MM.1S (cell line): ENCODE data around the gene TLCD1.

Experiments
- DNase-seq: peaks from one replicate; pipeline ENCODE4 v3.0.0-alpha.2; 2015
- H2AFZ ChIP-seq: fragments of 300-600 bp; sonication (generic); 2 replicates; pipeline ENCODE4 v1.6.0; 2016; ENCODE audit warnings: antibody characterized with exemption, low read length
- H3F3A ChIP-seq: fragments of 300-600 bp; sonication (generic); 2 replicates; pipeline ENCODE4 v1.6.1; 2016; ENCODE audit warnings: mild to moderate bottlenecking, antibody characterized with exemption, low read length, moderate library complexity, mixed read lengths; ENCODE audit not compliant: insufficient read depth
- H3K27ac ChIP-seq: fragments of 300-600 bp; sonication (generic); 2 replicates; pipeline ENCODE4 v1.5.1; 2016; ENCODE audit warnings: mild to moderate bottlenecking, low read length
- H3K27me3 ChIP-seq: fragments of 300-600 bp; sonication (generic); replicated peaks from 2 replicates; pipeline ENCODE4 v1.6.0; 2016; ENCODE audit warnings: low read length; ENCODE audit not compliant: insufficient read depth
- H3K36me3 ChIP-seq: fragments of 300-600 bp; sonication (generic); replicated peaks from 2 replicates; pipeline ENCODE4 v1.6.1; 2016; ENCODE audit warnings: mild to moderate bottlenecking, low read length, mixed read lengths; ENCODE audit not compliant: insufficient read depth
- H3K4me1 ChIP-seq: fragments of 300-600 bp; sonication (generic); 2 replicates; pipeline ENCODE4 v1.6.1; 2016; ENCODE audit warnings: low read length, mixed read lengths
- H3K4me2 ChIP-seq: fragments of 300-600 bp; sonication (generic); 2 replicates; pipeline ENCODE4 v1.6.0; 2016; ENCODE audit warnings: low read depth, low read length
- H3K4me3 ChIP-seq: fragments of 300-600 bp; sonication (generic); 2 replicates; pipeline ENCODE4 v1.5.1; 2016; ENCODE audit warnings: low read length, mixed read lengths
- H3K79me2 ChIP-seq: fragments of 300-600 bp; sonication (generic); 2 replicates; pipeline ENCODE4 v1.6.1; 2016; ENCODE audit warnings: mixed run types, low read length, mixed read lengths
- H3K9ac ChIP-seq: fragments of 300-600 bp; sonication (generic); 2 replicates; pipeline ENCODE4 v1.6.1; 2016; ENCODE audit warnings: low read length, mixed read lengths
- H3K9me2 ChIP-seq: fragments of 300-600 bp; sonication (generic); replicated peaks from 2 replicates; pipeline ENCODE4 v1.6.1; 2016; ENCODE audit warnings: mild to moderate bottlenecking, low read length, mixed read lengths; ENCODE audit not compliant: insufficient read depth
- H3K9me3 ChIP-seq: fragments of 300-600 bp; sonication (generic); replicated peaks from 2 replicates; pipeline ENCODE4 v1.6.1; 2016; ENCODE audit warnings: mild to moderate bottlenecking, low read length, mixed read lengths; ENCODE audit not compliant: insufficient read depth
- H4K20me1 ChIP-seq: fragments of 300-600 bp; sonication (generic); 2 replicates; pipeline ENCODE4 v1.6.1; 2016; ENCODE audit warnings: mild to moderate bottlenecking, low read length, moderate library complexity, mixed read lengths; ENCODE audit not compliant: insufficient read depth
- EZH2 ChIP-seq: fragments of 300-600 bp; sonication (generic); optimal IDR thresholded peaks from 2 replicates; pipeline ENCODE3; 2017; ENCODE audit warnings: low read depth, mild to moderate bottlenecking, antibody characterized with exemption, low read length, mixed read lengths
- EZH2phosphoT487 ChIP-seq: fragments of 300-600 bp; sonication (generic); IDR thresholded peaks from 2 replicates; pipeline ENCODE4 v1.6.1; 2018; ENCODE audit warnings: antibody characterized with exemption, low read length
- TF ChIP-seq, protein P1 (sequence below): fragments of 300-600 bp; sonication (generic); IDR thresholded peaks from 2 replicates; pipeline ENCODE4 v1.5.1; 2016; ENCODE audit warnings: antibody characterized with exemption, low read length, mixed read lengths

TLCD1 gene

DNA sequence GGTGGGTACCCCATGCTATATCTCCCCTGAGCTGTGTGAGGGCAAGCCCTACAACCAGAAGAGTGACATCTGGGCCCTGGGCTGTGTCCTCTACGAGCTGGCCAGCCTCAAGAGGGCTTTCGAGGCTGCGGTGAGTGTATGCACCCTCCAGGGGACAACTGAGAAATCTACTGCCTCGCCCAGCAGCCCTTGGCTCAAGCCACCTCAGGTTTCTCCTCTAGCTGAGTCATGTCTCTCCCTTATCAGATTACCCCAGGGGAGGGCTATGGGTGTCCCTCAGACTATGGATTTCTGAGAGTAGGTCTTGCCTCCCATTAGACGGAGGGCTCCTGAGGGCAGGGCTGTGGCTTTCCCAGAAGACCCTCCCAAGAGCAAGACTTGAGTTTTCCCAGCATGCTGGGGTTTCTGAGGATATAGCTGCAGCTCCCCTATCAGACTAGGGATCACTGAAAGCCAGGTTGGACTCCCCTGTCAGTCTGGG, 9.2 kb upstream of the TLCD1 start:
- Histone ChIP-seq H3K9me3 (no peaks in the 10 kb centered on the region), H3K36me3 (no peaks in the 10 kb centered on the region), H2AFZ (no peak overlapping the region), H3K27ac (no peak overlapping the region), H3F3A (no peaks in the 10 kb centered on the region), H3K9me2 (no peaks in the 10 kb centered on the region), H3K9ac (no peak overlapping the region), H3K27me3 (no peaks in the 10 kb centered on the region), H3K4me2 (no peak overlapping the region), H3K4me3 (no peak overlapping the region), H4K20me1 (no peaks in the 10 kb centered on the region), H3K79me2 (no peaks in the 10 kb centered on the region), H3K4me1 (peaks cover 11% of the 10 kb centered on the region)
- no peak for DNase-seq
- TF ChIP-seq, protein P1, sequence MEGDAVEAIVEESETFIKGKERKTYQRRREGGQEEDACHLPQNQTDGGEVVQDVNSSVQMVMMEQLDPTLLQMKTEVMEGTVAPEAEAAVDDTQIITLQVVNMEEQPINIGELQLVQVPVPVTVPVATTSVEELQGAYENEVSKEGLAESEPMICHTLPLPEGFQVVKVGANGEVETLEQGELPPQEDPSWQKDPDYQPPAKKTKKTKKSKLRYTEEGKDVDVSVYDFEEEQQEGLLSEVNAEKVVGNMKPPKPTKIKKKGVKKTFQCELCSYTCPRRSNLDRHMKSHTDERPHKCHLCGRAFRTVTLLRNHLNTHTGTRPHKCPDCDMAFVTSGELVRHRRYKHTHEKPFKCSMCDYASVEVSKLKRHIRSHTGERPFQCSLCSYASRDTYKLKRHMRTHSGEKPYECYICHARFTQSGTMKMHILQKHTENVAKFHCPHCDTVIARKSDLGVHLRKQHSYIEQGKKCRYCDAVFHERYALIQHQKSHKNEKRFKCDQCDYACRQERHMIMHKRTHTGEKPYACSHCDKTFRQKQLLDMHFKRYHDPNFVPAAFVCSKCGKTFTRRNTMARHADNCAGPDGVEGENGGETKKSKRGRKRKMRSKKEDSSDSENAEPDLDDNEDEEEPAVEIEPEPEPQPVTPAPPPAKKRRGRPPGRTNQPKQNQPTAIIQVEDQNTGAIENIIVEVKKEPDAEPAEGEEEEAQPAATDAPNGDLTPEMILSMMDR, result no peak
- TF ChIP-seq EZH2phosphoT487 (no peak), EZH2 (no peak)

DNA sequence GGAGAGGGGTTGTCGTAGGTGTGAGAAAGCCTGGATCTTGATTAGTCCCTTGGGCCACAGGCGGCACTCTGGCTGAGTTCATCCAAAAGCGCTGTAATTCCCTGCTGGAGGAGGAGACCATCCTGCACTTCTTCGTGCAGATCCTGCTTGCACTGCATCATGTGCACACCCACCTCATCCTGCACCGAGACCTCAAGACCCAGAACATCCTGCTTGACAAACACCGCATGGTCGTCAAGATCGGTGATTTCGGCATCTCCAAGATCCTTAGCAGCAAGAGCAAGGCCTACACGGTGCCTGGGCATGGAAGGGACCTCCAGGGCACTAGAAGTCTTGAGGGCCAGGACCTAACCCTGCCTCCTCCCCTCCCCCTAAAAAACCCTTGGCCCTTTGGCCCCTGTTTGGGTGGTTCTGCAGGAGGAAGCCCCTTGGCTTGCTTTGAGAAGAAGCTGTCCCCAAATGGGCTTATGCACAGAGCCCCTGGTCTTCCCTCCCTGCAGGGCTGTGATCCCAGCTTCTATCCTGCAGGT, 8.7 kb upstream of the TLCD1 start:
- no peak overlapping the region for H3K27ac ChIP-seq
- no peak overlapping the region for H3K9ac ChIP-seq
- no peaks in the 10 kb centered on the region for H3F3A ChIP-seq
- no peaks in the 10 kb centered on the region for H3K9me3 ChIP-seq
- no peak overlapping the region for H3K4me2 ChIP-seq
- peaks cover 11% of the 10 kb centered on the region for H3K4me1 ChIP-seq
- no peaks in the 10 kb centered on the region for H3K79me2 ChIP-seq
- no peak overlapping the region for H3K4me3 ChIP-seq
- no peak for DNase-seq
- no peaks in the 10 kb centered on the region for H3K9me2 ChIP-seq
- no peaks in the 10 kb centered on the region for H3K27me3 ChIP-seq
- H3K36me3 ChIP-seq, result no peaks in the 10 kb centered on the region
- H2AFZ ChIP-seq, result no peak overlapping the region
- TF ChIP-seq EZH2phosphoT487, result no peak
- no peak for TF ChIP-seq EZH2
- no peaks in the 10 kb centered on the region for H4K20me1 ChIP-seq

DNA sequence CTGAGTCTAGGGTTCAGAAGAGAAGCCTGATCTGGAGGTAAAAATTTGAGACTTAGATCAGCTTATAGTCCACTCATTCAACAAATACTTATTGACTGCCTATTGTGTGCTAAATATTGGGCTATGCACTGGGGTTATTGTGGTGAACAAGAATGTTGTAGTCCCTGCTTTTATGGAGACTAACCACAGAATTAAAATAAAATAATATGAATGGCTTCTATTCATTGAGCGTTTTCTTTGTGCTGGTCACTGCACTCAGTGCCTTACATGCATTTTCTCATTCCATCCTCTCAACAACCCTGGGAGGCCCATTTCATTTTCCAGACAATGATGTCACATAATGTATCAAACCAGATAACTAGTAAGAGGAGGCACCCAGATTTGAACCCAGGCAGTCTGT, 7.3 kb upstream of the TLCD1 start:
- Histone ChIP-seq H3K9me2 (no peaks in the 10 kb centered on the region), H4K20me1 (no peaks in the 10 kb centered on the region), H3K9ac (no peak overlapping the region), H3K4me1 (peaks cover 6% of the 10 kb centered on the region), H3K9me3 (no peaks in the 10 kb centered on the region), H3F3A (peaks cover 10% of the 10 kb centered on the region), H2AFZ (no peak overlapping the region), H3K4me3 (no peak overlapping the region), H3K27ac (no peak overlapping the region), H3K4me2 (no peak overlapping the region), H3K36me3 (no peaks in the 10 kb centered on the region), H3K79me2 (no peaks in the 10 kb centered on the region), H3K27me3 (no peaks in the 10 kb centered on the region)
- no peak for DNase-seq
- no peak for TF ChIP-seq EZH2phosphoT487
- no peak for TF ChIP-seq EZH2
- TF ChIP-seq, protein P1, result no peak

DNA sequence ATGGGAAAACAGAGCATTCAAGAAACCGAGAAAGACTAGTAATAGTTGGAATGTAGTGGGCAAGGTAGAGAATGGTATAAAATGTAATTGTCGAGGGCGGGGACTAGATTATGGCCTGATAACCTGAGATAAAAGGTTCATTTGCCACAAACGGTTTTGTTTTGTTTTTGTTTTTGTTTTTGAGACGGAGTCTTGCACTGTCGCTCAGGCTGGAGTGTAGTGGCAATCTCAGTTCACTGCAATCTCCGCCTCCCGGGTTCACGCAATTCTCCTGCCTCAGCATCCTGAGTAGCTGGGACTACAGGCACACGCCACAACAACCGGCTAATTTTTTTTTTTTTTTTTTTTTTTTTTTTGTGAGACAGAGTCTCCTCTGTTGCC, 3.9 kb upstream of the TLCD1 start:
- peaks cover 4% of the 10 kb centered on the region; the same call in 1 of the 2 replicates for H3K4me1 ChIP-seq
- H4K20me1 ChIP-seq, result no peaks in the 10 kb centered on the region
- no peak for DNase-seq
- H3K27me3 ChIP-seq, result no peaks in the 10 kb centered on the region
- peaks cover 34% of the 10 kb centered on the region for H3F3A ChIP-seq
- no peak overlapping the region for H2AFZ ChIP-seq
- H3K27ac ChIP-seq, result no peak overlapping the region
- no peaks in the 10 kb centered on the region for H3K36me3 ChIP-seq
- no peak for TF ChIP-seq EZH2phosphoT487
- no peak for TF ChIP-seq EZH2
- TF ChIP-seq, protein P1, result no peak
- H3K9ac ChIP-seq, result no peak overlapping the region
- H3K9me2 ChIP-seq, result no peaks in the 10 kb centered on the region
- no peak overlapping the region for H3K4me2 ChIP-seq
- H3K9me3 ChIP-seq, result no peaks in the 10 kb centered on the region
- no peak overlapping the region for H3K4me3 ChIP-seq
- H3K79me2 ChIP-seq, result no peaks in the 10 kb centered on the region
